AG20443 (cell line): ENCODE results near the gene CYP24A1.

Experiments used
- DNase-seq: peaks from one replicate; pipeline ENCODE4 v3.0.0; 2012; ENCODE audit warnings: low spot score, mixed read lengths

CYP24A1 gene

GRCh38 chr20:54203281-54203680, 29.5 kb upstream of the CYP24A1 start:
- no peak for DNase-seq

- DNase-seq: no peak
Observed at GRCh38 chr20:54201268-54201846, 27.6 kb upstream of the CYP24A1 start.

GRCh38 chr20:54200487-54201267, 26.9 kb upstream of the CYP24A1 start:
- DNase-seq: no peak

GRCh38 chr20:54199721-54200176, 26.0 kb upstream of the CYP24A1 start:
- DNase-seq: peak; percentile 77

- no peak for DNase-seq
Observed at GRCh38 chr20:54199283-54199682, 25.5 kb upstream of the CYP24A1 start.

- peak; percentile 75 for DNase-seq
Observed at GRCh38 chr20:54197621-54198604, 24.1 kb upstream of the CYP24A1 start.

GRCh38 chr20:54195483-54196472, 22.0 kb upstream of the CYP24A1 start:
- DNase-seq: no peak

GRCh38 chr20:54194724-54195438, 21.1 kb upstream of the CYP24A1 start:
- DNase-seq: peak; percentile 37

GRCh38 chr20:54193817-54194216, 20.0 kb upstream of the CYP24A1 start:
- DNase-seq: no peak

- no peak for DNase-seq
Observed at GRCh38 chr20:54190217-54190616, 16.4 kb upstream of the CYP24A1 start.

- no peak for DNase-seq
Observed at GRCh38 chr20:54189630-54190029, 15.8 kb upstream of the CYP24A1 start.

- no peak for DNase-seq
Observed at GRCh38 chr20:54188132-54188849, 14.5 kb upstream of the CYP24A1 start.

- DNase-seq: no peak
Observed at GRCh38 chr20:54184904-54185626, 11.3 kb upstream of the CYP24A1 start.

- no peak for DNase-seq
Observed at GRCh38 chr20:54184071-54184470, 10.3 kb upstream of the CYP24A1 start.

GRCh38 chr20:54180931-54181330, 7.1 kb upstream of the CYP24A1 start:
- no peak for DNase-seq

- no peak for DNase-seq
Observed at GRCh38 chr20:54179946-54180345, 6.2 kb upstream of the CYP24A1 start.

- DNase-seq: no peak
Observed at GRCh38 chr20:54178256-54178655, 4.5 kb upstream of the CYP24A1 start.

GRCh38 chr20:54177378-54177777, 3.6 kb upstream of the CYP24A1 start:
- DNase-seq: no peak

- peak; percentile 30 for DNase-seq
Observed at GRCh38 chr20:54176610-54177009, 2.8 kb upstream of the CYP24A1 start.
